PC-3 (cell line): Measurements from ENCODE around the gene STYXL2. TPM values are rescaled to one million over a fixed set of nuclear protein-coding genes. Genes with fewer than 3 reads are reported as not detected.

ENCODE experiments used
- ATAC-seq: fragments of 200-7000 bp; cut with Tn5 transposase; 2 replicates; pipeline ENCODE4 v1.9.1; 2020; ENCODE audit warnings: mild to moderate bottlenecking, moderate library complexity
- BruUV-seq: library from RNA; stranded (reverse); fragments of 400-500 nt; replicated peaks from 2 replicates; lab custom pipeline; 2021; lab: Mats Ljungman, UMichigan
- CTCF ChIA-PET: fragments of 300-600 bp; sonication (Branson Sonifier 250); formaldehyde crosslinking; loops from one replicate; lab custom pipeline; 2022; ENCODE audit warnings: antibody characterized with exemption; lab: Charles Lee
- POLR2A ChIA-PET: fragments of 300-600 bp; sonication (Branson Sonifier 250); formaldehyde crosslinking; loops from one replicate; lab custom pipeline; 2022; ENCODE audit warnings: antibody characterized with exemption; ENCODE audit not compliant: unreplicated experiment; lab: Charles Lee
- DNase-seq: peaks from one replicate; pipeline ENCODE4 v3.0.0-alpha.2; 2015
- H2AFZ ChIP-seq: fragments of 300-600 bp; sonication (generic); 2 replicates; pipeline ENCODE4 v1.6.0; 2016; ENCODE audit warnings: antibody characterized with exemption, low read length
- H3F3A ChIP-seq: fragments of 300-600 bp; sonication (generic); one replicate; pipeline ENCODE4 v1.6.0; 2017; ENCODE audit warnings: antibody characterized with exemption, low read length, control low read depth, mild to moderate bottlenecking; ENCODE audit not compliant: unreplicated experiment
- H3K27ac ChIP-seq: fragments of 300-600 bp; sonication (generic); 2 replicates; pipeline ENCODE4 v1.5.1; 2016; ENCODE audit warnings: mild to moderate bottlenecking, low read length
- H3K27me3 ChIP-seq: fragments of 300-600 bp; sonication (generic); 2 replicates; pipeline ENCODE4 v1.6.1; 2016; ENCODE audit warnings: low read length, mixed read lengths
- H3K36me3 ChIP-seq: fragments of 300-600 bp; sonication (generic); 2 replicates; pipeline ENCODE4 v1.6.1; 2016; ENCODE audit warnings: low read depth, mixed run types, low read length, mixed read lengths
- H3K4me1 ChIP-seq: fragments of 300-600 bp; sonication (generic); 2 replicates; pipeline ENCODE4 v1.5.1; 2016; ENCODE audit warnings: low read length; ENCODE audit not compliant: insufficient read depth
- H3K4me2 ChIP-seq: fragments of 300-600 bp; sonication (generic); 2 replicates; pipeline ENCODE4 v1.6.0; 2016; ENCODE audit warnings: low read length
- H3K4me3 ChIP-seq: fragments of 300-600 bp; sonication (generic); 2 replicates; pipeline ENCODE4 v1.5.1; 2016; ENCODE audit warnings: mild to moderate bottlenecking, low read length, mixed read lengths
- H3K79me2 ChIP-seq: fragments of 300-600 bp; sonication (generic); 2 replicates; pipeline ENCODE4 v1.6.1; 2017; ENCODE audit warnings: low read length, mixed read lengths
- H3K9ac ChIP-seq: fragments of 300-600 bp; sonication (generic); 2 replicates; pipeline ENCODE4 v1.6.0; 2016; ENCODE audit warnings: mild to moderate bottlenecking, low read length
- H3K9me2 ChIP-seq: fragments of 300-600 bp; sonication (generic); replicated peaks from 2 replicates; pipeline ENCODE4 v1.6.1; 2016; ENCODE audit warnings: mixed run types, low read length, mixed read lengths
- H3K9me3 ChIP-seq: fragments of 300-600 bp; sonication (generic); 2 replicates; pipeline ENCODE4 v1.6.1; 2016; ENCODE audit warnings: low read length, mixed read lengths
- H4K20me1 ChIP-seq: fragments of 300-600 bp; sonication (generic); 2 replicates; pipeline ENCODE4 v1.6.1; 2016; ENCODE audit warnings: low read length, mixed read lengths
- EZH2 ChIP-seq: fragments of 300-600 bp; sonication (generic); IDR thresholded peaks from one replicate; pipeline ENCODE4 v1.6.1; 2017; ENCODE audit warnings: antibody characterized with exemption, mild to moderate bottlenecking, low read length; ENCODE audit not compliant: unreplicated experiment
- EZH2phosphoT487 ChIP-seq: fragments of 300-600 bp; sonication (generic); IDR thresholded peaks from 2 replicates; pipeline ENCODE4 v1.6.1; 2018; ENCODE audit warnings: mild to moderate bottlenecking, antibody characterized with exemption, low read length, borderline replicate concordance
- intact Hi-C: fragments of 100-400 bp; cut with micrococcal nuclease; formaldehyde crosslinking; loops from 2 replicates; pipeline ENCODE4 v1.9.0; 2023
- total RNA-seq: library from RNA; depleted of rRNA; stranded (reverse); fragments of >200 nt; gene quantifications from 2 replicates; pipeline ENCODE4 v1.2.3, GENCODE V29; 2014
- TF ChIP-seq, protein P1 (sequence below): fragments of 300-600 bp; sonication (generic); conservative IDR thresholded peaks from 2 replicates; pipeline ENCODE4 v1.5.1; 2017; ENCODE audit warnings: antibody characterized with exemption, low read depth, mild to moderate bottlenecking, low read length

The STYXL2 gene
- total RNA-seq, 1 experiment from 2014 or later, result not detected

DNA sequence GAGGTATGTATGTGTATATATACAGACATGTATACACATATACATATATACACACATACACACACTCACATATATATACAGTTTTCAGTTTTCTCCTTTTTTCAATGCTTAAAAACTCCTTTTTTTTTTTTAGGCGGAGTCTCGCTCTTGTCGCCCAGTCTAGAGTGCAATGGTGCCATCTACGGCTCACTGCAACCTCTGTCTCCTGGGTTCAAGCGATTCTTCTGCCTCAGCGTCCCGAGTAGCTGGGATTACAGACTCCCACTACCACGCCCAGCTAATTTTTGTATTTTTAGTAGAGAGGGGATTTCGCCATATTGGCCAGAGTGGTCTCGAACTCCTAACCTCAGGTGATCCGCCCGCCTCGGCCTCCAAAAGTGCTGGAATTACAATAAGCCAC lies 27.0 kb downstream of the STYXL2 start:
- CTCF ChIA-PET, result no interaction called here
- TF ChIP-seq, protein P1, sequence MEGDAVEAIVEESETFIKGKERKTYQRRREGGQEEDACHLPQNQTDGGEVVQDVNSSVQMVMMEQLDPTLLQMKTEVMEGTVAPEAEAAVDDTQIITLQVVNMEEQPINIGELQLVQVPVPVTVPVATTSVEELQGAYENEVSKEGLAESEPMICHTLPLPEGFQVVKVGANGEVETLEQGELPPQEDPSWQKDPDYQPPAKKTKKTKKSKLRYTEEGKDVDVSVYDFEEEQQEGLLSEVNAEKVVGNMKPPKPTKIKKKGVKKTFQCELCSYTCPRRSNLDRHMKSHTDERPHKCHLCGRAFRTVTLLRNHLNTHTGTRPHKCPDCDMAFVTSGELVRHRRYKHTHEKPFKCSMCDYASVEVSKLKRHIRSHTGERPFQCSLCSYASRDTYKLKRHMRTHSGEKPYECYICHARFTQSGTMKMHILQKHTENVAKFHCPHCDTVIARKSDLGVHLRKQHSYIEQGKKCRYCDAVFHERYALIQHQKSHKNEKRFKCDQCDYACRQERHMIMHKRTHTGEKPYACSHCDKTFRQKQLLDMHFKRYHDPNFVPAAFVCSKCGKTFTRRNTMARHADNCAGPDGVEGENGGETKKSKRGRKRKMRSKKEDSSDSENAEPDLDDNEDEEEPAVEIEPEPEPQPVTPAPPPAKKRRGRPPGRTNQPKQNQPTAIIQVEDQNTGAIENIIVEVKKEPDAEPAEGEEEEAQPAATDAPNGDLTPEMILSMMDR, result no peak
- TF ChIP-seq EZH2, result no peak
- TF ChIP-seq EZH2phosphoT487, result no peak
- peak overlapping the region; percentile 9 for H3K9ac ChIP-seq
- H3K4me2 ChIP-seq, result peak overlapping the region; percentile 84
- intact Hi-C loops, result loop anchor here (5.0 to 10.0 kb wide), 3 partner anchors 101 to 636 kb away; partner anchors contain the start of gene POU2F1
- H3K27me3 ChIP-seq, result no peaks in the 10 kb centered on the region
- no peaks in the 10 kb centered on the region for H3K4me1 ChIP-seq
- H2AFZ ChIP-seq, result peak overlapping the region; percentile 92
- no peaks in the 10 kb centered on the region for H4K20me1 ChIP-seq
- H3K27ac ChIP-seq, result no peak overlapping the region
- DNase-seq (no peak), ATAC-seq (no peak)
- H3K79me2 ChIP-seq, result no peaks in the 10 kb centered on the region
- no peaks in the 10 kb centered on the region for H3K9me2 ChIP-seq
- no peaks in the 10 kb centered on the region for H3K9me3 ChIP-seq
- no peaks in the 10 kb centered on the region for H3F3A ChIP-seq
- no peaks in the 10 kb centered on the region for H3K36me3 ChIP-seq
- H3K4me3 ChIP-seq, result peak overlapping the region; percentile 68
- no TSS peak for BruUV-seq
- POLR2A ChIA-PET, result no interaction called here

DNA sequence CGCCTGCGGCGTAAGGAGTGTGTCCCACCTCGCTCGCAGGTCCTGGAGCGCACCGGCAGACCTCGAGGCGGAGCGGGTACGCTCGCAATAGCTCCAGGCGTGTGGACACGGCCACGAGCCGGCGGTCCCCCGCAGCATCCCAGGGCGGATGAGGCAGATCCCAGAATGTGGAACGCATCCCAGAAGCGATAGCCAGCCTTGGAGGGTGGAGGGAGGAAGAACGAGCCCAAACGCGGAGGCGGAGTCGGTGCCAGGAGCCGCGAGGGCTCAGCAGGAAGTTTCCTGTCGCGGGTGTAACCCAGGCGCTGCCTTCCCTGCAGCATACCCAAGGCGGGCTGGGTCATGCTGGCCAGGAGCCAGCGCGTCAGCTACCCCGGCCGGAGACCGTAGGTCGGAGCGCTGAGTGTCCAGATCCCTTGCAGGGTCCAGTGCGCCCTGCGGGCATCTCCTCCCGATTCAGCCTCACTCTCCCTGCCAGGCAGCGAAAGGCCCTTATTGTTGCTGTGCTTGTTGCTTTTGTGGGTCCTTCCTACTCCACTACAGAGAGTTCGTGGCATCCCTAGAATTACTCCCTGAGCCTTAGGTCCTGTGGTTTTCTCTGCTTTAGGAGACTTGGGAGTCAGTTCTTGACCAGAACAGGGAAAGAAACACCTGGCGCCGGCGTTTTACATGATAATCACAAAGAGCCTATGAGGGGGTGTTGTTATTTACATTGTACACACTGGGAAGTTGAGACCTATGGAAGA lies 27.7 kb downstream of the STYXL2 start:
- peak overlapping the region; percentile 9 for H3K9ac ChIP-seq
- H2AFZ ChIP-seq, result peak overlapping the region; percentile 92
- TF ChIP-seq EZH2phosphoT487, result no peak
- TF ChIP-seq, protein P1, result no peak
- intact Hi-C loops, result loop anchor here (5.0 to 10.0 kb wide), 3 partner anchors 101 to 637 kb away; partner anchors contain the start of gene POU2F1
- H3K4me3 ChIP-seq, result peak overlapping the region; percentile 68
- H3K36me3 ChIP-seq, result no peaks in the 10 kb centered on the region
- BruUV-seq, result no TSS peak
- no peaks in the 10 kb centered on the region for H3F3A ChIP-seq
- no peaks in the 10 kb centered on the region for H4K20me1 ChIP-seq
- no peaks in the 10 kb centered on the region for H3K79me2 ChIP-seq
- DNase-seq (peak; percentile 66), ATAC-seq (peak; percentile 63)
- ChIA-PET CTCF (interaction anchor here (1.4 kb wide), 1 partner anchor 99 kb away, joined by 6 read pairs; the partner anchor contains the start of gene POU2F1), POLR2A (no interaction called here)
- no peaks in the 10 kb centered on the region for H3K27me3 ChIP-seq
- no peaks in the 10 kb centered on the region for H3K9me2 ChIP-seq
- H3K4me2 ChIP-seq, result peak overlapping the region; percentile 84
- no peaks in the 10 kb centered on the region for H3K9me3 ChIP-seq
- H3K4me1 ChIP-seq, result no peaks in the 10 kb centered on the region
- H3K27ac ChIP-seq, result no peak overlapping the region

DNA sequence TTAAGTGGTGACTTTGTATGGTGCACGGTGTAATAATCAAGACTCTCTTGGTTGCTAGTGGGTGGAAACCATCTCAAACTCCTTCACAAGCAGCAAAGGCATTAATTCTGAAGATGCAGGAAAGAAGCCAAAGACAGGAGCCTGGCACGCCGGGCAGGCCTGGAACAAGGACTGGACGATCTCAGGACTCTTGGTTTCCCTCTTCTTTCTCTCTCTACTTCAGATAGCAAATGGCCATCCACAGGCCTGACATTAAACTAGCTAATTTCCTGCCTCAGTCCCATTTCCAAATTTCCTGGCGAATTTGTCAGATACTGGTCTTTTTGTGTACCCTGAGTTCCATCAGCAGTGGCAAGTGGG lies 28.2 kb downstream of the STYXL2 start:
- CTCF ChIA-PET, result interaction anchor here (1.4 kb wide), 1 partner anchor 98 kb away, joined by 6 read pairs; the partner anchor contains the start of gene POU2F1
- H2AFZ ChIP-seq, result peak overlapping the region; percentile 92
- no peaks in the 10 kb centered on the region for H3K9me3 ChIP-seq
- H3F3A ChIP-seq, result no peaks in the 10 kb centered on the region
- H3K9ac ChIP-seq, result no peak overlapping the region
- no peak for DNase-seq
- TF ChIP-seq EZH2phosphoT487, result no peak
- no peak for TF ChIP-seq EZH2
- TF ChIP-seq, protein P1, result no peak
- no TSS peak for BruUV-seq
- no peaks in the 10 kb centered on the region for H4K20me1 ChIP-seq
- H3K4me1 ChIP-seq, result no peaks in the 10 kb centered on the region
- no peaks in the 10 kb centered on the region for H3K79me2 ChIP-seq
- no peak for ATAC-seq
- no peak overlapping the region for H3K27ac ChIP-seq
- intact Hi-C loops, result loop anchor here (5.0 to 10.0 kb wide), 3 partner anchors 100 to 637 kb away; partner anchors contain the start of gene POU2F1
- H3K27me3 ChIP-seq, result peaks cover under 1% of the 10 kb centered on the region; the same call in 1 of the 2 replicates
- H3K36me3 ChIP-seq, result no peaks in the 10 kb centered on the region
- H3K4me3 ChIP-seq, result no peak overlapping the region
- no peaks in the 10 kb centered on the region for H3K9me2 ChIP-seq
- H3K4me2 ChIP-seq, result no peak overlapping the region
- POLR2A ChIA-PET, result interaction anchor here (0.6 kb wide), 1 partner anchor 434 kb away, joined by 3 read pairs; no protein-coding TSS in a partner anchor
